HG03442 (cell line): ENCODE data around the gene STK17B.

Source experiments
- ATAC-seq: cut with Tn5 transposase; IDR thresholded peaks from one replicate; pipeline ENCODE4 v1.9.1; 2021; ENCODE audit warnings: mild to moderate bottlenecking, moderate library complexity; ENCODE audit not compliant: unreplicated experiment

The STK17B gene

DNA sequence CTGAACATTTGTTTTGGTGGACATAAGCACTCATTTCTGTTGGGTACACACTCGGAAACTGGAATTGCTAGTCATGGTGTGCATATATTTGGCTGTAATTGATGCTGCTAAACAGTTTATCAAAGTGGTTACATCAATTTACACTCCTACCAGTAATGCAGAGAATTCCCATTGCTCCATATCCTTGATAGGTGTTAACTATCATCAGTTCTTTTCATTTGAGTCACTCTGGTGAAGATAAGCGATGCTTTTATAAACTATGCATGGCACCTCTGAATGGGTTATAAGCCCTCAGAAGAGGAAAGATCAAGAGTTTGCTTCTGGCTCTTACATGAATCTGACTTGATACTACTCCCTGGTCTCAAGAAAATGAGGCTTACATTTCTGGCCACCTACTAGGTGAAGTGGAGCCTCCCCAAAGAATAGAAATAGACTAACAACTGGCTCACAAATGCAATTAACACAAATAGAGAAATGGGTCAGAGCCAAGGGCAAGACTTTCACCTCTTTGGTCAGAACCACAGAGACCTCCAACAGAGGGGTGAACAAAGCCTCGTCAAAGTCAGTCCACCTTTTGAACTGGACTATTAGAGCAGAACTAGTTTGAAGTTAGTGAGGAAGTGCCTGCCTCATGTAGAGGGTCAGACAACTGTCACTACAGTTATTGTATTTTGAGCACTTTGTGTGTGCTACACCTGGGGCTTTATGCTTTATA is 15.0 kb upstream of the STK17B start:
- no peak for ATAC-seq

DNA sequence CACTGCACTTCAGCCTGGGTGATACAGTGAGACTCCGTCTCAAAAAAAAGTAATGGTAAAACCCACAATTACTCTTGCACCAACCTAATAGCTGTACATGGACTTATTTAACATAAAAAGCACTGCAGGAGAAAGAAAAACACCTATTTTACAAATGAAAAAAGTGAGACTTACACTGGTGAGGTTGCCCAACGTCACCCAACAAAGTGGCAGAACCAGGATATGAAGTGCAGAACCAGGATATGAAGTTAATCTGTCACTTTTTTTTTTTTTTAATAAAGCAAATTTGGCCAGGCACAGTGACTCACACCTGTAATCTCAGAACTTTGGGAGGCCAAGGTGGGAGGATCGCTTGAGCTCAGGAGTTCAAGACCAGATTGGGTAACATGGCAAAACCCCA is 13.5 kb upstream of the STK17B start:
- ATAC-seq: no peak

DNA sequence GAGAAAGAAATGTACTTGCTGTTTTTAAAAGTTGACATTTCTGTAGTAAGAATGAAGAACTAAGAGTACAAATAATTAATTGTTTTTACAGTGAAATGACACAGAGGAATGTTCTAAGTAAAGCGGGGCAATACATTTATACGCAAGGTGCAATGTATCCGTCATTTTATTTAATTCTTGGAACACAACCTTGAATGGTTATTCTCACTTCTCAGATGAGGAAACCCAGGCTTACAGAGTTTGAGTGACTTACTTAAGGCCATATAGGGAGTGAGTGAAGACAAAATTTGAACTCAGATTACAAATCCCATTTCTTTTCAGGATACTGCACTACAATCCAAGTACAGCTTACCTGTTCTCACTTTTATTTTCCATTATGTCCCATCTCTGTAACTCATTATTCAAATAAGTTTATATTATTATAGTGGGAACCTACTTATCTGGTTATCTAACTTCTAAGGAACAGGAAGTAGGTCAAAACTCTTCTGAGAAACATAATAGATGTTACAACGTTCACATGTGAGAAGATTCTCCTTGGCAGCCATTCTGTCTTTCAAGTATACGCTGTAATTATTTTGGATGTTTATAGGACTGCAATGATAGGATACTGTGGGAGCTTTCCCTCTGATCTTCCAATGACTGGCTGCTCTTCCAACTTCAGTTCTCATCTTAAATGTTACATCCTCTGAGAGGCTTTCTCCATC is 12.3 kb upstream of the STK17B start:
- no peak for ATAC-seq

DNA sequence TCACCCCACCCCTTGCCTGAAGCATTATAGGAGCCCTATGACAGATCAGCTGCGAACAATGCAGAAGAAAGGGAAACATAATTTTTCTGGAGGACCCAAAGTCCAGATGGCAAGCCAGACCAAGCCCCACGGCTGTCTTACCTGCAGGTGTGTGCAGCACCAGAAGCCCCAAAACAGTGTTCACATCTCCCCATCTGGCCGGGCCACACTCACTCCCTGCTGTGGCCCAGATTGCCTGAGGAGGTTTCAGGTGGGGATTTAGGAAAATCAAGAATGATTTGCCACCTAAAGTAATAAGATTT is 11.7 kb upstream of the STK17B start:
- ATAC-seq: no peak

DNA sequence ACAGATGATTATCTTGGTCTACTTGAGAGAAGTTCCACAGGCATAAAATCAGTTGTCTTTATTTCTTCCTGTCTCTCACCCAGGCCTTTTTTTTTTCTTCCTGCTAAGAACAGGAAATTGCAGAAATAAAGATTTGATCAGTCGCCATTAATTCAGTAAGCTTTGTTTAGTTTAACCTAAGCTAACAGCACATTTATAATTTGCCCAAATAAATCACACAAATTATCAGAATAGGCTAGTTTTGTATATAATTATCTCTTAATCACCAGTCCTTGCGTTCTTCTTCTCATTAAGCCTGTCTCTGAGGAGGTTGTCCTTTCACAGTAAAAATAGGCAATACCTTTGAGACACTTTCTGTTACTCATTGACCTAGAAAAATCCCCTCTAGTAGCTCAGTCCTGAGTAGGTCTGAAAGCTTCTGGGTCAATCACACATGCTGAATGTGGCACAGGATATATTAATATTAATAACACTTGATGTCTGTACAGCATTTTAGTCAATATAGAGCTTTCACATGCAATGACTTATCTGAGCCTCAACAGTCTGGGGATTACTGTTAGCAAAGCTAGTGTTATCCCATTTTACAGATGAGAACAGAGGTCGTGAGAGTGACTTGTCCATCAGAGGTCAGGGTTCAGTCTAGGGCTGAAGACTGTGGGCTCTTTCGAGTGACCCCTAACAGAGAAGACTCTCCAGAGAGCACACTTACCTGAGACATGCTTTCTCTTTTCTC is 11.2 kb upstream of the STK17B start:
- ATAC-seq: peak; percentile 88

DNA sequence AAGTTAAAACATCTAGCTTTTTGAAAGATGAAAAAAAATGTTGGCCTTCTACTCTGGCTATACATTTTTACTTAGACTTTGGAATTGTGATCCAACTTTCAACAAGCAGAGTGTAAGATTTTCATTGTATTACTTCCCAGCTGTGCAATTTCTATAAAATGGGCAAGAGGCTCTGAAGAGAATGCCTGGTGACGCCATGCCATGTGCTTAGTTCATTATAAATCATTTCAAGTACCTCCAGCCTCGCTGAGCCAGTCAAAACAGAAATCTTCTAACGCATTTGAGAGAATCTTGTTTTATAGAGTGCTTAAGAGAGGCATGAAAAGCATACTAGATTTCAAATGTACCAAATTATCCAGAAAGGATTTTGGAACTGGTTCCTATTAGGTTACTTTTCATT is 10.1 kb upstream of the STK17B start:
- ATAC-seq: no peak

DNA sequence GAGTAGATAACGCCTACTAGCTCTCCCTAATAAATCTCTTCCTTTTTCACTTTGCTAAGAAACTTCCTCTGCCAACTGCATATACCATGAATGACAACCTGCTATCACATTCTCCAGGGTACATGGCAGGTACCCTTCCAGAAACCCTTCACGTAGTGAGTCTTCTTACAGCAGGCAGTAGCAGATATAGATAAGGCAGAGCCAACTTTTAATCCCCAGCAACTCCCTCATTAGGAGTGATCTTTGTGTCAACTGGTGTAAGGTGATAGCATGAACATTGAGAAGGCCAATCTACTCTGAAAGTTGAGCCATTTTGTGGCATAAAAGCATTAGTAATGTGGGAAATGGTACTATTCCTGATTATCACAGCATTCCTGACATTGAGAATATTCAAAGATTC is 5.7 kb upstream of the STK17B start:
- ATAC-seq: no peak

DNA sequence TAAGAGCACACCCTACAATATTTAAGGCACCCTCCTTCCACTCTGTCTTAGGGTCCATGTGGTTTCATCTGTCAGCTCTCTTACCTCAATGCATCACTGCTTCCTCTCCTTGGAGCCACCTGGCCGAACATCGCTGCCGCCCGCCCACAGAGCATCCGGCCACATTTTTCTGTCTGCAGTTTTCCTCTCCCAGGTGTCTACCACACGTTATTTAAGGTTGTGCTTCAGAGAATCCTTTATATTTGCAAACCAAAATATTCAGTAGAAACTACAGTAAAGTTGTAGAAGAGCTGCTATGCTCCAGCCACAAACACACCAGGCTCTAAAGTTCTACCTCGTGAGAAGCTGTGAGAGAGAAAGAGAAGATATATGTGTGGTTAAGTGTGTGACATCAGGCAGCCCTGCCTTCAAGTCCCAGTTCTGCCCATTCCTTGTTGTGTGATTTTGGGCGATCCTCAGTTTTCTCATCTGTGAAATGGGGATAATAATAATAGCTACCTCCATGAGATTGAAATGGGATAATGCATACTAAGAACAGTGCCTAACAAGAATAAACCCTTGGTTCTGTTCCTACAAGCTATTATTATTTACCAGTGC is 4.9 kb upstream of the STK17B start:
- ATAC-seq: peak; percentile 59

DNA sequence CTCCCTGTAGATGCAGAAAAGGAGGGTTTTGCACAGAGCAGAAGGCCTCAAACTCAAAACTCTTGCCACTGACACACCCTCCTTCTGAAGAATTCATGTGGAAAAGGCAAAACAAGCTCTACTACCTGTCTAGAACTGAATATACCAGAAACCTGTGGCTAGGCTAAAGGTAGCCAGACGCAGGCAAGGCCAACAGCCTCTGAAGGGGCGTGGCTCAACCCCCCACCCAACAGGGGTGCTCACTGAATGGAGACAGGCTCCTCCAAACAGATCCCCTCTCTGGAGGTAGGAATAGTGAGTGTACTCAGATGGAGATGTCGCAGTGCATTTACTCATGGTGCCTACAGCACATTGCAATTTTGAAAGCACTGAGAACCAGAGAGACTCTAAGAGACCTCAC is 3.0 kb upstream of the STK17B start:
- ATAC-seq: no peak

DNA sequence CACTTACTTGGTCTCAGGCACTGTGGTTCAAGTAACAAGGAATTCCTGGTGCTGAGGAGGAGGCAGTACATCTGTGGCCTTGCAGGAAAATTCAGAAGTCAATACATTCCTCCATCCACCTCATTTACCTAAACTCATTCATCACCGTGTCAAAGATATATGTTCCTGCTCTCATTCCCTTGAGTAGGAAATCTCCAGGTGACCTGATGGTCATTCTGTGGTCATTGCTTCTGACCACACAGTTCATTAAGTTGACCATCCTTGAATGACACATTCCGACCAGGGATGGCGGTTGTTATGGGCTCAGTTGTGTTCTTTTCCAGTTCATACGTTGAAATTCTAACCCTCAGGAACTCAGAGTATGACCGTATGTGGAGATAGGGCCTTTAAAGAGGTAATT is 2.1 kb upstream of the STK17B start:
- no peak for ATAC-seq

DNA sequence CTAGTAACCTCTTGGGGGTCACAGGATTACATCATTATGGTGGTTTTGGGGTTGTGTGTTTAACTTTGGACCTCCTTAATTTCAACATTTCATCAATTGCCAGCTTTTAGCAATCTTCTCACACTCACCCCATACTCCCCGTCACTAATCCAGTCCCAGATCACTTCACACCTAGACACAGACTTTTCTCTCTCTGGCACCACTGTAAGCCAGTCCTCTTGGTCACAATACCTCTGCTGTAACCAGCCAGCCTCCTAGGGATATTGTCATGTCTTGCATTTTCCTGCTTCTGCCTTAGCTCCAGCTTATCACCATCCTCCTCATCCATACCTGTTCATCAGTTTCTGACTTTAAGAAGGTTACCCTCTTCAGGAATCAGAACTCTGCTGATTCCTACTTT is 1.6 kb upstream of the STK17B start:
- ATAC-seq: no peak

DNA sequence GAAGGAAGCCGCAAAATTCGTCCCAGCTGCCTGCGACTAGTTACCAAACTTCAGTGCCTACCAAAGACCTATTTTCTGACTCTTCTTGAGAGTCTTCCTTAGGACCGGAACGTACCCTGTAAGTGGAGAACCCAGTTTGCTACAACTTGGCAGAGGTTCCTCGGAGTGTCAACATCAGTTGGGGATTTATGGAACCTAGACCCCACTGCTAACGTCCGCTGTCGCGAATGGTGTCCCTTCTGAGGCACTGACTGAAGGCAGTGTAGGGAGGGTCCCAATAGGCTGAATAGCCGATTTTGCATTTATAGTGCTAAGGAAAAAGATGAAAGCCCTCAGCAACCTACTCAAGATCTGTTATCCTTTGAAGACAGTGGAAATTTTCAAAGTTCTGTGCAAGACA is 568 bp upstream of the STK17B start:
- no peak for ATAC-seq

DNA sequence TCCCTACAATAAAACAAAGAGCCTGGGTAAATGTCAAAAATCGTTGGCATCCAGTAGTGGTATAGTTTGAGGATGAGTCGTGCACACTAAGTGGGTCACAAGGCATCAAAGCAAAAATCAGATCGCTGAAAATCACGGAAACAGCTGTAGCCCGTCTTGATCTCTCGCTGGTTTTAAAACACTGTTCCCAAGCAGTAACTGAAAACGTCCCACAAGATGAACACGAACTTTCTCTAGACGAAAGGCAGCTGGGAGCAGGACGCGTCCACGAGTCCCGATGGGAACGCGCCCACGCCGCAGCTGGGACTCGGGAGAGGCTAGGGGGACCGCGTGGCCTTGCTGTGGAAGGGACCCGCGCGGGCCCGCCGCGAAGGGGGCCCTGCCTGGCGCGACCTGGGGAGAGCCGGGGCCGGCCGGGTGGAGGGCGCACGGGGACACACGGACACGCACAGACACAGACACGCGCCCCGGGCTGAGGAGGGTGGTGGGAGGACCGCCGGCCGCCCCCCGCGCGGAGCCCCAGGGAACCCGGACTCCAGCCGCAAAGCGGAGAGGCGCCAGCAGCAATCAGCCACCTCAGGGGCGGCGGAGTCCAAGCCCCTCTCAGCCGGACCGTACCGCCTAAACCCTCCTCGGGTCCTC is 651 bp downstream of the STK17B start:
- ATAC-seq: peak; percentile 3

DNA sequence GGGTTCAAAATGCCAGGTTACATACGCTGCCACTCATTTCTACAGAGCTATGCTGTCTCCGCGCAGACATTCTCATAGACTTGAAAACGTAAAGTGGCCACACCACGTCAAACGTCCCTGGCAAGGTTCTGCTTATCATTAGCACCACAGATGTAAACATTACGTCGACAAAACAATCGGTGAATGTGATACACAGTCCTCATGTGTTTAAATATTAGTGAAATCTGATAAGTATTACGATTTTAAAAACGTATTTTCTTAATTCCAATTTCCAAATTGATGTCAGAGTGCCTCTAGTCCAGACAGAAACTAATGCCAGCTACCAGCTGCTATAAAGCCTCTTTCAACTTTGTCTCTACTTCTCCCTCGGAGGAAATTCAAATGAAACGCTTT is 1.2 kb downstream of the STK17B start:
- ATAC-seq: no peak

DNA sequence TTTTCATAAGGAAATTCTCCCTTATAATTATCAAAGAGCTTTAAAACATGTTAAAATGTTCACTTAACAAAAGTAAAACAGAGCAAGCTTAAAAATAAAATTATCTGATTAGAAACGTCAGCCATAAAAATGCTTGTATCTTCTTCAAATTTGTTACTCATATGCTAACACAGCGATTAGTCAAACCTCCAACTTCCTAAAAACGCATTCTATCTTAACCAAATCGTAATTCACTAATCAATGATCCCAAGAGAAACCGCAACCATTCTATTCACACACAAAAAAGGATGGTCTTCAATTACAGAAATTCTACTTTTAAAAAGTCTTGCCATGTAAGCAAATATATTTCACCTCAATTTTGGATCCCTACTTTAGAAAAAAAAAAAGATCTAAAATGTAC is 1.9 kb downstream of the STK17B start:
- ATAC-seq: no peak

DNA sequence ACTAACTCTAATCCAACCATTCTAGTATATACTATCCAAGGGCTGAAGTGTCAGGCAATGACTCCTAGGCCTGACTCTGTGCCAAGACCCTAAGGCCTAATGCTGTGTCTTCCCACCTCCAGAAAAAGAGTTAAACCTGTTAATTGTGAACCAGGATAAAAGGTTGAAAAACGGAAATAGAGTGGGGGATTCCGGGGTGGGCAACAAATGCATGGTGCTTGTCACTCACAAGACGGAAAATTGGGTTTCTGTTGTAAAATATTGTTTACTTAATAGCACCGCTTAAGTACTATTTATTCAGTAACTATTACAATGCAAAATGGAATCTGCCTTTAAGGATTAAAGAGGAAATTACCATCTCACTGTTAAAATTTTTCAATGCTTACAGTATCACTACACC is 3.2 kb downstream of the STK17B start:
- ATAC-seq: no peak

DNA sequence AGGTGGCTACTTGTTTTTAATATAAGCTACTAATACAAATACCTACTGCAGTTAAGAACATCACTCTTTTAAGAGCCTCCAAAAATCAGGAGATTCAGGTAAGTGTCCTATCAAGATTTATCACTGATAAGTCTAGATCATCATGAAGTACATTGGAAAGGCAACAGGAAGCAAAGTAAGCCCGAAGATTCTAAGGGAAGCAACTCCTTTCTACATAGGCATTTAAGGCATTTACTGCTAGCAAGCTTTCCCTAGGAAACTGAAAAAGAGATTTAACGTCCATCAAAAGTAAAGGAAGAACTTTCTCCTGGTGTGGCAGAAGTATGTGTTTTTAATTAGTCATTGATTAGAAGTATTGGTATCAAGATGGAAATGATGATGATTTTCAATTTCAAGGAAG is 3.7 kb downstream of the STK17B start:
- no peak for ATAC-seq

DNA sequence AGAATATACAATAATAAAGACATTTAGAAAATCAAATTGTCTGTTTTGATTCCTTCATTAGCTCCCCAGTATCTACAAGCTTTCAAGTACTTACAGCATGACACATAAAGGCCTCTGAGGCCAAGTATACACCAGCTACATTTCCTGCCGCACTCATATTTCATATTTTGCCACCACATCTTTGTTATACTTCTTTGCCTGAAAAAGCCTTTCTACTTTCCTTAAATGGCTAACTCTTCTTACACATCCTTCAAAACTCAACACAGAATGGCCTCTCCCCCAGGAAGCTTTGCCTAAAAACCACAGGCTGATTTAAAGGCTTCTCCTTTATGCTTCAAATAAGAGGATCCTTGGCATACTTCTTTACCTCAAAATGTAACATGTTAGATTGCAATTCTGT is 4.5 kb downstream of the STK17B start:
- no peak for ATAC-seq

DNA sequence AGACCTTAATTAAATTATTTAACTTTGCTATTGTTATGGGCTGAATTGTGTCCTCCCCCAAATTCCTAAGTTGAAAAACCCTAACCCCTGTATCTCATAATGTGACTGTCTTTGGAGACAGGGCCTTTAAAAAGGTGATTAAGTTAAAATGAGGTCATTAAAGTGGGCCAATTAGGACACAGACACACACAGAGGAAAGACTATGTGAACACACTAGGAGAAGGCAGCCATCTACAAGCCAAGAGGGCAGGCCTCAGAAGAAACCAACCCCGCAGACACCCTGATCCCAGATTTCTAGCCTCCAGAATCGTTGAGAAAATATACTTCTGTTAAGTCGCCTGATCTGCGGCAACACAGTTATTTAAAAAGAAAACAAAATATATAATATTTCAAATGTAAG is 6.4 kb downstream of the STK17B start:
- no peak for ATAC-seq

DNA sequence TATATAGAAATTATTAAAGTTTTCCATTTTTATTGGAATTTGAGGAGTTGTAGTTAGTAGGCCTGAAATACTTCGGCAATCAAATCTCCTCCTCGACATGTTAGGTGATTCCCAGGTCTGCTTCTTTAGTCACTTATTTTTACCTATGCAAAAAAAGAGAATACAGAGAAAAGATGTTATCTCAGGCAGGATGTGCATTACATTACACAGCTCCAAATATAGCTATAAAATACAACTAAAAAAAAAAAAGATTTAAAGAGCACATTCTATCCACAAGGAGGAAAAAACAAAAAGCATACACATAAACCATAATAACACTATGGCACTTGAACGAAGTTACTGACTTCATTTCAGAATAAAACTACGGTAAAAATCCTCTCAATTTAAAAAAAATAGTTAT is 8.1 kb downstream of the STK17B start:
- ATAC-seq: no peak

DNA sequence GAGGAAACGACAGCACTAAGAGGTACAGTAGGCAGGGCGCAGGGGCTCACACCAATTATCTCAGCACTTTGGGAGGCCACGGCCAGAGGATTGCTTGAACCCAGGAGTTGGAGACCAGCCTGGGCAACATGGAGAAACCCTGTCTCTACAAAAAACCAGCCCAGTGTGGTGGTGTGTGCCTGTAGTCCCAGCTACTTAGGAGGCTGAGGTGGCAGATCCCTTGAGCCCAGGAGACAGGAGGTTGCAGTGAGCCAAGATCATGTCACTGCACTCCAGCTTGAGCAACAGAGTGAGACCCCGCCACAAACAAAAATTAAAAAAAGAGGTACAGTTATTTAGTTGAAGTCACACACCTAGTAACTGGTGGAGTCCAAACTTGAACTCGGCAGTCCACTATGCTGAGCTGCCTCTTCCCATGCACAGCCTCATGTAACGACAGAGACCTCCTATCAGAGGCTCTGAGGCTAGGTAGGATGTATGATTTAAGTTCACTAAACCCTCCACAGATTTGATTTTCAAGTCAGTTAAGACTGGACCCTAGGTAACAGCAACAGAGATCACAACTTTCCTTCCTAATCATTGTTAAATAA is 8.7 kb downstream of the STK17B start:
- ATAC-seq: no peak
